Measurements from ENCODE around the gene POMT1. TPM values are rescaled to one million over a fixed set of nuclear protein-coding genes. Genes with fewer than 3 reads are reported as not detected.
A peak's percentile ranks its signal among the peaks of the same experiment; 100 is the strongest.

Gene POMT1, protein sequence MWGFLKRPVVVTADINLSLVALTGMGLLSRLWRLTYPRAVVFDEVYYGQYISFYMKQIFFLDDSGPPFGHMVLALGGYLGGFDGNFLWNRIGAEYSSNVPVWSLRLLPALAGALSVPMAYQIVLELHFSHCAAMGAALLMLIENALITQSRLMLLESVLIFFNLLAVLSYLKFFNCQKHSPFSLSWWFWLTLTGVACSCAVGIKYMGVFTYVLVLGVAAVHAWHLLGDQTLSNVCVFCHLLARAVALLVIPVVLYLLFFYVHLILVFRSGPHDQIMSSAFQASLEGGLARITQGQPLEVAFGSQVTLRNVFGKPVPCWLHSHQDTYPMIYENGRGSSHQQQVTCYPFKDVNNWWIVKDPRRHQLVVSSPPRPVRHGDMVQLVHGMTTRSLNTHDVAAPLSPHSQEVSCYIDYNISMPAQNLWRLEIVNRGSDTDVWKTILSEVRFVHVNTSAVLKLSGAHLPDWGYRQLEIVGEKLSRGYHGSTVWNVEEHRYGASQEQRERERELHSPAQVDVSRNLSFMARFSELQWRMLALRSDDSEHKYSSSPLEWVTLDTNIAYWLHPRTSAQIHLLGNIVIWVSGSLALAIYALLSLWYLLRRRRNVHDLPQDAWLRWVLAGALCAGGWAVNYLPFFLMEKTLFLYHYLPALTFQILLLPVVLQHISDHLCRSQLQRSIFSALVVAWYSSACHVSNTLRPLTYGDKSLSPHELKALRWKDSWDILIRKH
- total RNA-seq, result 48.7 TPM

DNA sequence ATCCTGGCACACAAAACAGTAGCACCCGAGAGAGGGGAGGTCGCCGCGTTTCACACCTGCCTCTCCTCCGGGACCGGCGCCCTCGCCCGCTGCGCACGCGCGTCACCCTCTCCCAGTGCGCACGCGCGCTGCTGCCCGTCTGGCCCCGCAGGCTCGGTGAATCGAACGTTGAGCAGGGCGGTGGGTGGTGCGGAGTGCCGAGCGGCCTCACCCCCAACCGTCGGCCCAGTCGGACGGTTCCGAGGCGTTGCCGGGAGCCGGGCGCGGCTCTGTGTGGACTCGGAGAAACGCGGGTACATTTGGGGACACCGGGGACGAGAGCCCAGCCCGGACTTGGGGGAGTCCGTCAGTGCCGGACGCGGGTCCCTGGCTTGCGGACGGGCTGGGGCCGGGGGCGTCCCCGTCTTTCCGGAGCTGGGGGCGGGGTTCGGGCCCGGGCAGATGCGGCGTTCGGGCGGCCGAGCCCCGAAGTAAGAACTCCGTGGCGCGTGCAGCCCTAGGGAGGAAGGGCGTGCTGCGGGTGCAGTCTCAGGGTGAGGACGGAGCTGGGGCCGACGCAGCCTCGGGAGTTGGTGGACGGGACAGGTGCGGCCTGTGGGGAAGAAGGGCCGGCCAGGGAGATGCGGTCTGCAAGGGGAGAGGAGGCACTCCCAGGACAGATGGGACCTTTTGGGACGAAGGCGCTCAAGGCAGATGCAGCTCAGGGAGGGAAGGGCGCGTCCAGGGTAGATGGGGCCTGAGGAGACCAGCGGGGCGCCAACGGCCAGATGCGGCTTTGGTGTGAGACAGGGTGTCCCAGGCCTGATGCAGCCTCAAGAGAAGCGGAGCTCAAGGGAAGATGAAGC lies at the start of gene POMT1:
Gene POMT1 (plus strand): TSS at position 138 of the 845 bp plus-strand sequence. CDS start 1,301 bp downstream, outside the sequence.

DNA sequence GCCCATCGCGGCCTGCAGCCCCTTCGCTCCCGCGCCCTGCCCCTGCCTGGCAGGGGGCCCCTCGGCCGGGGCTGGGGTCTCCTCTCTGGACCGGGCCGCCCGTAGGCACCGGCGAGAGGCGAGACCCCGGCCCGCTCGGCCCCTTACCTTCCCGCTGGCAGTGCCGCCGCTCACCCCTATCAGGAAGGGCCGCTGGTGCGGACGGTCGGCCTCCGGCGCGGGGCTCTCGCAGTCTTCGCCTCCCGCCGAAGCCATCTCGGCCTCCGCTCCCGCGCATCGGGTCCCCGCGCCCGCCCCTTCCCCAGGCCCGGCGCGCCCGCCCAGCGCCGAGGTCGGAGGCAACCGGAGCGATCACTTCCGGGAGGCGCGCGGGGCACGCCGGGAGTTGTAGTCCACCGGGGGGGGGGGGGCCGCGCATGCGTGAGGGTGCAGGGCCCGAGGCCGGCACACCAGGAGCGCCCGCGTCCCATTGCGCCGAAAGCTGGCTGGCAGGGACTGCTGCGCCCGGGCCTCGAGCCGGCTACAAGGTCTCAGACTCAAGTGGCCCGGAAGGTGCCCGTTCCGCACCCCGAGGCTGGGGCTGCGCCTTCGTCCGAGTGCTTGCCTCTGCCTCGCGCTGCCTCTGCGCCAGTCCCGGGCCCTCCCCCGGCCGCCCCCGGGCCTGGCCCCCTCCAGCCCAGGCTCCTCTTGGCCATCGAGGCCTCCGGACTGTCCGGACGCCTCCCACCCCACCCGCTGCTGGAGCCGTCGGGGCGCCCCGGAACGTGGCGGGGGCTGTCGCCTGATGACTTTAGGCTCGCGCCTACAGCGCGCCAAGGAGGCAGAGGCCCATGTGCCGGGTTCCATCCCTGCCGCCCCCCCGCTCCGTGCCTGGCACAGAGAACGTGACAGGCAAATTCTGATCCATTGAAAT lies 28.5 kb downstream of the POMT1 start, which contains the start of gene UCK1:
Gene UCK1 (minus strand): TSS at position 344 of the 913 bp plus-strand sequence. CDS start 89 bp downstream, at position 255.

GRCh38 chr9:131545003-131545785 lies 42.5 kb downstream of the POMT1 start, which contains the start of gene PRRT1B:
Gene PRRT1B (plus strand): TSS chr9:131545523. CDS start chr9:131545616, 93 bp downstream.

Small RNA genes within 50 kb of the gene (small RNA-seq; reads per million reads assigned to genes)
- gene SNORD62A (0.39 reads per million, percentile 38 among the genes with 10 or more reads in this experiment), gene SNORD62B (0.10 reads per million)

Other genes with a start within 250 kb of the POMT1 start
- 2.5 TPM for gene FAM78A, start 226.4 kb upstream of the POMT1 start, total RNA-seq
- gene PLPP7, start 213.2 kb upstream of the POMT1 start, total RNA-seq, result 9.2 TPM
- gene PRRC2B, start 108.8 kb upstream of the POMT1 start, total RNA-seq, result 202 TPM
- gene UCK1, start 28.3 kb downstream of the POMT1 start, total RNA-seq, result 15.5 TPM
- not detected for gene PRRT1B, start 42.6 kb downstream of the POMT1 start, total RNA-seq
- 38.1 TPM for gene RAPGEF1, start 237.2 kb downstream of the POMT1 start, total RNA-seq

All from diencephalon (tissue), 1 donor.